GM18517 (cell line): ENCODE data around the gene HOATZ.

Experiments used
- ATAC-seq: cut with Tn5 transposase; IDR thresholded peaks from one replicate; pipeline ENCODE4 v1.9.1; 2021; ENCODE audit warnings: mild to moderate bottlenecking, moderate library complexity; ENCODE audit not compliant: unreplicated experiment

Gene HOATZ

GRCh38 chr11:111521135-111521534, 6.6 kb downstream of the HOATZ start:
- no peak for ATAC-seq

GRCh38 chr11:111522426-111522825, 7.8 kb downstream of the HOATZ start:
- no peak for ATAC-seq

GRCh38 chr11:111523343-111523742, 8.8 kb downstream of the HOATZ start:
- ATAC-seq: no peak

- no peak for ATAC-seq
Measured at GRCh38 chr11:111524056-111524455, 9.5 kb downstream of the HOATZ start.

GRCh38 chr11:111525456-111525855, 10.9 kb downstream of the HOATZ start:
- no peak for ATAC-seq

GRCh38 chr11:111526501-111526900, 11.9 kb downstream of the HOATZ start:
- no peak for ATAC-seq

GRCh38 chr11:111527279-111527678, 12.7 kb downstream of the HOATZ start:
- ATAC-seq: no peak

- no peak for ATAC-seq
Measured at GRCh38 chr11:111528557-111528956, 14.0 kb downstream of the HOATZ start.

GRCh38 chr11:111530091-111530490, 15.5 kb downstream of the HOATZ start:
- ATAC-seq: no peak

- no peak for ATAC-seq
Measured at GRCh38 chr11:111531136-111531535, 16.6 kb downstream of the HOATZ start.

- peak; percentile 55 for ATAC-seq
Measured at GRCh38 chr11:111531687-111532364, 17.2 kb downstream of the HOATZ start.

GRCh38 chr11:111532365-111532709, 17.8 kb downstream of the HOATZ start:
- ATAC-seq: no peak

- no peak for ATAC-seq
Measured at GRCh38 chr11:111535281-111535680, 20.7 kb downstream of the HOATZ start.

- ATAC-seq: no peak
Measured at GRCh38 chr11:111537336-111537860, 22.8 kb downstream of the HOATZ start.

GRCh38 chr11:111538407-111539114, 24.0 kb downstream of the HOATZ start:
- no peak for ATAC-seq

GRCh38 chr11:111539426-111540113, 25.0 kb downstream of the HOATZ start:
- ATAC-seq: no peak

- no peak for ATAC-seq
Measured at GRCh38 chr11:111540114-111540936, 25.7 kb downstream of the HOATZ start, which contains the start of gene LAYN. LAYN (plus strand) TSS chr11:111540720; CDS start chr11:111540844, 124 bp downstream.

GRCh38 chr11:111540937-111541253, 26.3 kb downstream of the HOATZ start:
- no peak for ATAC-seq

- no peak for ATAC-seq
Measured at GRCh38 chr11:111541254-111542061, 26.9 kb downstream of the HOATZ start.

GRCh38 chr11:111542606-111543275, 28.2 kb downstream of the HOATZ start:
- no peak for ATAC-seq
